SH-SY5Y (cell line): ENCODE data around the gene LTB4R2.

Experiments
- GATA2 ChIP-seq: IDR thresholded peaks from 2 replicates; pipeline ENCODE4 v1.6.1; 2011; ENCODE audit warnings: mild to moderate bottlenecking, low read depth, low read length
- GATA3 ChIP-seq: IDR thresholded peaks from 2 replicates; pipeline ENCODE4 v1.6.1; 2011; ENCODE audit warnings: low read depth, mild to moderate bottlenecking, low read length, moderate library complexity

DNA sequence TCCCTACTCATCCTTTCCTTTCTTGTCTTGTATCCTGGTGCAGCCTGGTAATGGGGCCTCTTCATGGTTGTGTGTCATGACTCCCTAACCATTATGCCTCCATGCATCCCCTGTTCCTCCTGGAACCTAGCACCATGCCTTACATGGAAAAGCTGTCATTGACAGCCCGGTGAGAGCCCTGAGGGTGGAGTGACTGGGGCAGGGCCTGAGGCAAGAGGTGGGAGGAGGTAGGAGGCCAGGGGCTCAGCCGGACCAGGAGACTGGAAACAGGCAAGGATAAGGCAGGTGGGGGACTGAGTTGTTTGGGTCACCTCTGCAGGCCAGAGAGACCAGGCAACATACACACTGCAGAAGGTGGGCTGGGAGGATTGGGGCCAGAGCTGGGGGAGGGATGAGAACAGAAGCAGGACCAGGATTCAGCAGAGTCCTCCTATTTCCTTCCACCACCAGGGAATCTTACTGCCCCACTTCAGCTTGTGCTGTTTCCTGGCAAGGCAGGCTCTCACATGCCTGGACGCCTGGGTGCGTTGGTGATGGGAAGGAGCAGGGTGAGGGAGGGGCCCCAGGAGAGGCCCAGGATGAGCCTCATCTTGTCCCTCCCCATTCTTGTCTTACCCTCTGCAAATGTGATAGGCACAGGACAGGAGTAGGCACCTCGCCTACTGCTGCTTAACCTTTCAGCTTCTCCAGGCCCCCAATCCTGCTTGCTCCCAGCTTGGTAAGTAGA is at the start of gene LTB4R2:
- TF ChIP-seq GATA2 (no peak), GATA3 (no peak)
